Hair follicle dermal papilla cell (primary cell): ENCODE results near the gene CAPS2. TPM values are rescaled to one million over a fixed set of nuclear protein-coding genes. Genes with fewer than 3 reads are reported as not detected.

Experiments used
- total RNA-seq: library from RNA; depleted of rRNA; stranded (reverse); fragments of >200 nt; gene quantifications from 2 replicates; pipeline ENCODE4 v1.2.3, GENCODE V29; 2012

The CAPS2 gene
- total RNA-seq, result 6.6 and 7.5 TPM in 2 replicates

DNA sequence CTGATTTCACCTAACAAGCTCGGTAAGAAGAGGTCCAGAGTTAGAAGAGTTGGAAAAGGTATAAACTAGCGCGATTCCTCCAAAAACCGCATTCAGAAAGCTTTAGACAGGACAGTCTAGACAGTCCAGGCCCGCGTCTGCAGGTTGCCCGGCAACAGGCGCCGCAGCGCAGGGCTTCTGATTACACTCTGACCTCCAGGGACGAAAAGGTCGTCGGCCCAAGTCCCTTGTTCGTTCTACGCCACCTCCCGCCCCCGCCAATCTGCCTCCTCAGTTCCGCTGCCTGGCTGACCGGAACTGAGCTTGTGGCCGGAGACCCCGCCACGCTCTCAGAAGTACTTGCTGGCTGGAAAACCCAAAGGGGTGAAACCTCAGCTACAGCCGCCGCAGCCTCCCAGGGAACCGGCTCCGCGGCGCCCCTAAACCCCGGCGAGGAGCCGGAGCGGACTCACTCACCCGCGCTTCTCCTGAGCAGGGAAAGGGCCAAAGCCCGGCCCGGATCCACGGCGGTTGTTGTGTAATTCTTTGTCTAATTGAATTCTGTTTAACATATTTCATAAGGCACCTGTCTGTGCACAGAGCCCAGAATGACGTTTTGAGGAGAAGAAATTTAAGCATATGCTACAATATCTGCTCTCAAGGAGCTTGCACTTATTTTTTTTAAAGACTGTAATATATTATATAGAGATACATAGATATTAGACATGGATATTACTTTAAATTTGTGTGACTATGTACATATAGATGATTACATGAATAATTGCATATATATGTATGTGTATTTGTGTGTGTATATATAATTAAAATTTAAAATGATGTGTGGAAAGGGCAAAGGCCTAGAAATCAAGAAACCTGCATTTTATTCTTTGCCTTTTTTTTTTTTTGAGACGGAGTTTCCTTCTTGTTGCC lies at the start of gene CAPS2:
TSS of gene CAPS2 (minus strand) at position 407 of the 909 bp plus-strand sequence. CDS start 3,826 bp downstream, outside the sequence.

DNA sequence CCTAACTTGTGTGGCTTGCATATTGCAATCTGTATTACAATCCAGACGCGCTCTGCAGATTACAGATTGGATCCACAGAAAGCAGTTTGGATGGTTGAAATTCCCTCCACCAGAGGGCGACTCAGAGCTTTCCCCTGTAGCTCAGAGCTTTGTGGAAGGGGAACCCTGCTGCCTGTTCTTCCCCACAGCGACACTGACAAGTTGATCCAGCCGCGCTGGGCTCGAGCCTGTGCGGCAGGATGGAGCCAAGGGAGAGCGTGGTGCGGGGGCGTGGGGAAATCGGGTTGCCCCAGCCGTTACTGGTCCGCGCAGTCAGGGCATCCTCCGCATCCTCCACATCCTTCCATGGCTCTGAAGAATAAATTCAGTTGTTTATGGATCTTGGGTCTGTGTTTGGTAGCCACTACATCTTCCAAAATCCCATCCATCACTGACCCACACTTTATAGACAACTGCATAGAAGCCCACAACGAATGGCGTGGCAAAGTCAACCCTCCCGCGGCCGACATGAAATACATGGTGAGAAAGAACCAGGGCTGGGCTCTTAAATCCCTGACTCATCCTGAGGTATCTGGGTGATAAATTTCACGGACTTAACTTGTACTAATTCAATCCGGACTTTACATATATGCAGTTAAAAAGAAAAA lies 4.4 kb upstream of the CAPS2 start, which contains the start of gene GLIPR1L1:
TSS of gene GLIPR1L1 (plus strand) at position 287 of the 647 bp plus-strand sequence. CDS start at position 346, 59 bp downstream.

Other genes starting within 250 kb of the CAPS2 start
- not detected in 2 replicates for gene KCNC2, start 120.5 kb downstream of the CAPS2 start, total RNA-seq
- not detected in 2 replicates for gene GLIPR1L1, start 4.3 kb upstream of the CAPS2 start, total RNA-seq
- 0.16 and 0.85 TPM in 2 replicates for gene GLIPR1L2, start 60.8 kb upstream of the CAPS2 start, total RNA-seq
- 130 and 279 TPM in 2 replicates for gene GLIPR1, start 150.4 kb upstream of the CAPS2 start, total RNA-seq
- gene KRR1, start 181.3 kb upstream of the CAPS2 start, total RNA-seq, result 27.4 and 30.5 TPM in 2 replicates